ENCODE measurements around the gene NUTF2. TPM values are rescaled to one million over a fixed set of nuclear protein-coding genes. Genes with fewer than 3 reads are reported as not detected.

Gene NUTF2
- total RNA-seq, 1 donor = 203 TPM

- Histone ChIP-seq H3K4me1 (ENCODE audit: insufficient read depth, low read length) (peaks cover 13% of the 10 kb centered on the region), H4K20me1 (ENCODE audit: insufficient read depth, low read length) (peaks cover 23% of the 10 kb centered on the region), H2AFZ (ENCODE audit: low read length) (no peak overlapping the region), H3K9me3 (ENCODE audit: low read depth, low read length) (no peaks in the 10 kb centered on the region), H3K27ac (ENCODE audit: low read depth, low read length) (peak overlapping the region; percentile 30), H3K4me2 (ENCODE audit: insufficient read depth, low read length) (no peak overlapping the region), H3K79me2 (ENCODE audit: insufficient read depth, low read length) (peaks cover 57% of the 10 kb centered on the region), H3K4me3 (ENCODE audit: insufficient read depth, low read length) (no peak overlapping the region), H3K36me3 (ENCODE audit: insufficient read depth, low read length) (peaks cover 66% of the 10 kb centered on the region), H3K27me3 (ENCODE audit: insufficient read depth, low read length) (no peaks in the 10 kb centered on the region)
- no peak for TF ChIP-seq CTCF (IDR thresholded peaks at IDR 0.05; ENCODE audit: extremely low read depth, low read depth, low read length)
- DNase-seq (ENCODE audit: insufficient read length, low spot score, missing footprints) = peak; percentile 66
These were observed 21.6 kb downstream of the NUTF2 start for GRCh38 chr16:67868290-67868689.

GRCh38 chr16:67869653-67870052, 22.9 kb downstream of the NUTF2 start:
- H3K4me3 ChIP-seq (ENCODE audit: insufficient read depth, low read length) = no peak overlapping the region
- peak; percentile 37 for DNase-seq (ENCODE audit: insufficient read length, low spot score, missing footprints)

GRCh38 chr16:67871256-67871655, 24.5 kb downstream of the NUTF2 start:
- Histone ChIP-seq H3K4me2 (ENCODE audit: insufficient read depth, low read length) (no peak overlapping the region), H3K36me3 (ENCODE audit: insufficient read depth, low read length) (peaks cover 58% of the 10 kb centered on the region), H3K27ac (ENCODE audit: low read depth, low read length) (no peak overlapping the region), H3K79me2 (ENCODE audit: insufficient read depth, low read length) (peaks cover 58% of the 10 kb centered on the region), H3K9me3 (ENCODE audit: low read depth, low read length) (no peaks in the 10 kb centered on the region), H3K27me3 (ENCODE audit: insufficient read depth, low read length) (no peaks in the 10 kb centered on the region), H4K20me1 (ENCODE audit: insufficient read depth, low read length) (peaks cover 33% of the 10 kb centered on the region), H3K4me3 (ENCODE audit: insufficient read depth, low read length) (no peak overlapping the region), H3K4me1 (ENCODE audit: insufficient read depth, low read length) (peaks cover 19% of the 10 kb centered on the region), H2AFZ (ENCODE audit: low read length) (no peak overlapping the region)
- peak; percentile 73 for DNase-seq (ENCODE audit: insufficient read length, low spot score, missing footprints)
- TF ChIP-seq CTCF (IDR thresholded peaks at IDR 0.05; ENCODE audit: extremely low read depth, low read depth, low read length) = no peak

More at GRCh38 chr16:67869653-67870052, 22.9 kb downstream of the NUTF2 start:
- Histone ChIP-seq H3K4me2 (ENCODE audit: insufficient read depth, low read length) (no peak overlapping the region), H3K9me3 (ENCODE audit: low read depth, low read length) (no peaks in the 10 kb centered on the region), H2AFZ (ENCODE audit: low read length) (no peak overlapping the region), H3K27ac (ENCODE audit: low read depth, low read length) (no peak overlapping the region), H3K36me3 (ENCODE audit: insufficient read depth, low read length) (peaks cover 66% of the 10 kb centered on the region), H3K27me3 (ENCODE audit: insufficient read depth, low read length) (no peaks in the 10 kb centered on the region), H3K79me2 (ENCODE audit: insufficient read depth, low read length) (peaks cover 57% of the 10 kb centered on the region), H3K4me1 (ENCODE audit: insufficient read depth, low read length) (peaks cover 16% of the 10 kb centered on the region), H4K20me1 (ENCODE audit: insufficient read depth, low read length) (peaks cover 25% of the 10 kb centered on the region)
- TF ChIP-seq CTCF (IDR thresholded peaks at IDR 0.05; ENCODE audit: extremely low read depth, low read depth, low read length) = no peak

GRCh38 chr16:67872131-67872630, 25.4 kb downstream of the NUTF2 start:
- peak; percentile 78 for DNase-seq (ENCODE audit: insufficient read length, low spot score, missing footprints)
- peak overlapping the region; percentile 82 for H2AFZ ChIP-seq (ENCODE audit: low read length)
- H3K27ac ChIP-seq (ENCODE audit: low read depth, low read length) = peak overlapping the region; percentile 86
- peaks cover 59% of the 10 kb centered on the region for H3K36me3 ChIP-seq (ENCODE audit: insufficient read depth, low read length)
- no peak for TF ChIP-seq CTCF (IDR thresholded peaks at IDR 0.05; ENCODE audit: extremely low read depth, low read depth, low read length)
- peaks cover 42% of the 10 kb centered on the region for H4K20me1 ChIP-seq (ENCODE audit: insufficient read depth, low read length)
- H3K4me2 ChIP-seq (ENCODE audit: insufficient read depth, low read length) = peak overlapping the region; percentile 94
- no peaks in the 10 kb centered on the region for H3K27me3 ChIP-seq (ENCODE audit: insufficient read depth, low read length)
- peaks cover 19% of the 10 kb centered on the region for H3K4me1 ChIP-seq (ENCODE audit: insufficient read depth, low read length)
- no peaks in the 10 kb centered on the region for H3K9me3 ChIP-seq (ENCODE audit: low read depth, low read length)
- H3K79me2 ChIP-seq (ENCODE audit: insufficient read depth, low read length) = peaks cover 58% of the 10 kb centered on the region
- H3K4me3 ChIP-seq (ENCODE audit: insufficient read depth, low read length) = peak overlapping the region; percentile 96

All from osteoblast (primary cell).